Thoracic aorta (tissue), 2 donors: ENCODE data around the gene ADCY4. TPM values are rescaled to one million over a fixed set of nuclear protein-coding genes. Genes with fewer than 3 reads are reported as not detected.

ENCODE experiments used
- ATAC-seq: fragments of 150-250 bp; one replicate; pipeline ENCODE4 v1.8.0; 2017; ENCODE audit warnings: low read depth; ENCODE audit not compliant: insufficient number of reproducible peaks, low FRiP score
- DNase-seq: peaks from one replicate; pipeline ENCODE4 v3.0.0-alpha.2; 2020; ENCODE audit warnings: low spot score
- H3K27ac ChIP-seq, 2 donors: fragments of 200-600 bp; sonication (generic); 1 replicate in 1 of 2; 2 replicates in 1 of 2; pipeline ENCODE4 v1.5.1; 2016; ENCODE audit warnings: mild to moderate bottlenecking in 2 of 2, moderate library complexity in 2 of 2
- H3K27me3 ChIP-seq: fragments of 200-600 bp; sonication (generic); replicated peaks from 2 replicates; pipeline ENCODE4 v1.6.0; 2016; ENCODE audit warnings: mild to moderate bottlenecking; ENCODE audit not compliant: insufficient read depth
- H3K36me3 ChIP-seq: fragments of 200-600 bp; sonication (generic); one replicate; pipeline ENCODE4 v1.5.1; 2016
- H3K4me1 ChIP-seq, 2 donors: fragments of 200-600 bp; sonication (generic); 1 replicate in 1 of 2; 2 replicates in 1 of 2; pipeline versions ENCODE4 v1.5.1 to v1.6.0; 2016; ENCODE audit warnings: low read depth in 2 of 2, mild to moderate bottlenecking in 1 of 2; ENCODE audit not compliant: control insufficient read depth in 1 of 2
- H3K4me3 ChIP-seq: fragments of 200-600 bp; sonication (generic); 2 replicates; pipeline ENCODE4 v1.5.1; 2016; ENCODE audit warnings: mild to moderate bottlenecking
- H3K9me3 ChIP-seq: fragments of 200-600 bp; sonication (generic); 2 replicates; pipeline ENCODE4 v1.5.1; 2016
- CTCF ChIP-seq: fragments of 200-600 bp; sonication (generic); IDR thresholded peaks from one replicate; pipeline ENCODE4 v1.5.1; 2019; ENCODE audit warnings: antibody characterized with exemption
- total RNA-seq, 2 donors: library from RNA; depleted of rRNA; stranded (reverse); fragments of >200 nt; gene quantifications; one replicate each; pipeline versions ENCODE4 v1.1.0 to v1.2.3, GENCODE V29; 2016

The ADCY4 gene
- total RNA-seq, 2 donors from 2014 or later, result 25.5 to 28.7 TPM

- peak; percentile 61 for TF ChIP-seq CTCF
- H3K27ac ChIP-seq, result peak within 1 kb of the TSS; percentile 94 to 95
- no peaks in the 10 kb centered on the region for H3K27me3 ChIP-seq
- DNase-seq (peak; percentile 21), ATAC-seq (peak; percentile 67)
- peaks cover 7% of the 10 kb centered on the region for H3K36me3 ChIP-seq
- H3K9me3 ChIP-seq, result no peaks in the 10 kb centered on the region
- H3K4me3 ChIP-seq, result peak within 1 kb of the TSS; percentile 79
- peaks cover 3 to 9% of the 10 kb centered on the region in 2 donors for H3K4me1 ChIP-seq
These were observed 63.6 kb downstream of the ADCY4 start, which contains the start of gene RABGGTA for GRCh38 chr14:24271134-24271833. TSS of gene RABGGTA (minus strand) at chr14:24271597. CDS start at chr14:24271115, 482 bp downstream.

- H3K27ac ChIP-seq, result peak overlapping the region; percentile 94 to 95
- H3K36me3 ChIP-seq, result peaks cover 9% of the 10 kb centered on the region
- no peak for DNase-seq
- ATAC-seq, result no peak
- peaks cover 3 to 9% of the 10 kb centered on the region in 2 donors for H3K4me1 ChIP-seq
- H3K4me3 ChIP-seq, result peak overlapping the region; percentile 79
- no peaks in the 10 kb centered on the region for H3K27me3 ChIP-seq
- no peaks in the 10 kb centered on the region for H3K9me3 ChIP-seq
- no peak for TF ChIP-seq CTCF
These were observed 64.2 kb downstream of the ADCY4 start for GRCh38 chr14:24270537-24271133.

- ATAC-seq (no peak), DNase-seq (no peak)
- Histone ChIP-seq H3K27me3 (no peaks in the 10 kb centered on the region), H3K4me1 (peaks cover 3 to 9% of the 10 kb centered on the region in 2 donors), H3K36me3 (peaks cover 9% of the 10 kb centered on the region), H3K27ac (no peak overlapping the region), H3K9me3 (no peaks in the 10 kb centered on the region), H3K4me3 (no peak overlapping the region)
- TF ChIP-seq CTCF, result no peak
These were observed 64.8 kb downstream of the ADCY4 start for GRCh38 chr14:24269910-24270536.

- Histone ChIP-seq H3K9me3 (no peaks in the 10 kb centered on the region), H3K4me1 (peaks cover 3 to 9% of the 10 kb centered on the region in 2 donors), H3K4me3 (no peak overlapping the region), H3K27ac (no peak overlapping the region), H3K27me3 (no peaks in the 10 kb centered on the region), H3K36me3 (peaks cover 9% of the 10 kb centered on the region)
- TF ChIP-seq CTCF, result no peak
- no peak for ATAC-seq
- DNase-seq, result no peak
These were observed 65.5 kb downstream of the ADCY4 start for GRCh38 chr14:24269368-24269767.

Other genes with a start within 250 kb of the ADCY4 start
- 10 to 100 TPM; 11.4 to 16.9 TPM for gene PCK2, start 240.8 kb downstream of the ADCY4 start, total RNA-seq
- gene DCAF11, start 220.3 kb downstream of the ADCY4 start, total RNA-seq, result 10 to 100 TPM; 52.8 to 54.2 TPM
- gene NRL, start 220.1 kb downstream of the ADCY4 start, total RNA-seq, result 1 to 10 TPM in 1 of 2 donors, under 1 TPM in 1; 0.92 to 6.1 TPM
- under 1 TPM in 1 of 2 donors, not detected in 1; 0.78 TPM for gene FITM1, start 204.4 kb downstream of the ADCY4 start, total RNA-seq
- gene PSME1, start 198.9 kb downstream of the ADCY4 start, total RNA-seq, result 10 to 100 TPM; 61.2 to 84.5 TPM
- 10 to 100 TPM in 1 of 2 donors, 1 to 10 TPM in 1; 4.9 to 18.6 TPM for gene EMC9, start 193.5 kb downstream of the ADCY4 start, total RNA-seq
- gene PSME2, start 188.5 kb downstream of the ADCY4 start, total RNA-seq, result 10 to 100 TPM; 24.6 to 28.8 TPM
- gene RNF31, start 187.6 kb downstream of the ADCY4 start, total RNA-seq, result 10 to 100 TPM; 60.4 to 94.6 TPM
- 10 to 100 TPM; 74.8 to 86.1 TPM for gene IRF9, start 173.8 kb downstream of the ADCY4 start, total RNA-seq
- gene REC8, start 163.0 kb downstream of the ADCY4 start, total RNA-seq, result 10 to 100 TPM; 13.1 to 23.6 TPM
- 10 to 100 TPM; 19.9 to 64.6 TPM for gene IPO4, start 146.3 kb downstream of the ADCY4 start, total RNA-seq
- gene TM9SF1, start 139.6 kb downstream of the ADCY4 start, total RNA-seq, result 10 to 100 TPM; 51.8 to 81.9 TPM
- gene TSSK4, start 129.4 kb downstream of the ADCY4 start, total RNA-seq, result not detected
- 10 to 100 TPM; 33.4 to 58.3 TPM for gene CHMP4A, start 121.6 kb downstream of the ADCY4 start, total RNA-seq
- 10 to 100 TPM; 15.7 to 24.0 TPM for gene MDP1, start 119.0 kb downstream of the ADCY4 start, total RNA-seq
- 10 to 100 TPM; 76.0 to 91.4 TPM for gene NEDD8, start 102.7 kb downstream of the ADCY4 start, total RNA-seq
- 10 to 100 TPM; 39.2 to 51.3 TPM for gene GMPR2, start 102.1 kb downstream of the ADCY4 start, total RNA-seq
- gene TINF2, start 92.4 kb downstream of the ADCY4 start, total RNA-seq, result 10 to 100 TPM; 52.4 to 83.5 TPM
- under 1 TPM in 1 of 2 donors, not detected in 1; 0.21 TPM for gene TGM1, start 71.9 kb downstream of the ADCY4 start, total RNA-seq
- 10 to 100 TPM; 28.2 to 44.7 TPM for gene RABGGTA, start 63.5 kb downstream of the ADCY4 start, total RNA-seq
- 10 to 100 TPM; 25.5 to 31.4 TPM for gene DHRS1, start 35.3 kb downstream of the ADCY4 start, total RNA-seq
- gene NOP9, start 35.2 kb downstream of the ADCY4 start, total RNA-seq, result 10 to 100 TPM; 15.8 to 19.2 TPM
- gene CIDEB, start 27.1 kb downstream of the ADCY4 start, total RNA-seq, result 10 to 100 TPM; 10.9 to 17.3 TPM
- gene LTB4R2, start 24.9 kb downstream of the ADCY4 start, total RNA-seq, result 10 to 100 TPM; 15.2 to 21.8 TPM
- gene LTB4R, start 23.6 kb downstream of the ADCY4 start, total RNA-seq, result 10 to 100 TPM in 1 of 2 donors, 1 to 10 TPM in 1; 8.9 to 13.1 TPM
- 10 to 100 TPM in 1 of 2 donors, 1 to 10 TPM in 1; 6.8 to 17.9 TPM for gene RIPK3, start 4.9 kb upstream of the ADCY4 start, total RNA-seq
- gene NFATC4, start 33.1 kb upstream of the ADCY4 start, total RNA-seq, result 10 to 100 TPM; 62.0 to 84.5 TPM
- 10 to 100 TPM in 1 of 2 donors, 1 to 10 TPM in 1; 9.5 to 11.6 TPM for gene NYNRIN, start 63.9 kb upstream of the ADCY4 start, total RNA-seq
- gene CBLN3, start 94.6 kb upstream of the ADCY4 start, total RNA-seq, result 1 to 10 TPM; 1.3 to 4.2 TPM
- gene KHNYN, start 94.9 kb upstream of the ADCY4 start, total RNA-seq, result 10 to 100 TPM; 62.8 to 71.6 TPM
- 10 to 100 TPM; 27.6 to 61.8 TPM for gene SDR39U1, start 107.7 kb upstream of the ADCY4 start, total RNA-seq
- not detected for gene CMA1, start 173.2 kb upstream of the ADCY4 start, total RNA-seq
- 1 to 10 TPM; 4.1 to 8.8 TPM for gene CTSG, start 241.2 kb upstream of the ADCY4 start, total RNA-seq